DND-41 (cell line): ENCODE measurements around the gene FOXK2.

Source experiments
- ATAC-seq: fragments of 200-7000 bp; cut with Tn5 transposase; 3 replicates; pipeline ENCODE4 v1.9.1; 2021; ENCODE audit warnings: low read depth; ENCODE audit not compliant: insufficient read depth
- DNase-seq: peaks from one replicate; pipeline ENCODE4 v3.0.0-alpha.2; 2020
- H2AFZ ChIP-seq: 2 replicates; pipeline ENCODE4 v1.6.0; 2012; ENCODE audit warnings: low read depth, low read length
- H3K27ac ChIP-seq: 2 replicates; pipeline ENCODE4 v1.5.1; 2012; ENCODE audit warnings: low read length, inconsistent platforms
- H3K27me3 ChIP-seq: fragments of 200-600 bp; sonication (generic); 2 replicates; pipeline ENCODE4 v1.6.0; 2012; ENCODE audit warnings: low read length, mild to moderate bottlenecking, inconsistent platforms; ENCODE audit not compliant: insufficient read depth, poor library complexity
- H3K36me3 ChIP-seq: 2 replicates; pipeline ENCODE4 v1.5.1; 2012; ENCODE audit warnings: low read length, inconsistent platforms; ENCODE audit not compliant: insufficient read depth
- H3K4me1 ChIP-seq: 2 replicates; pipeline ENCODE4 v1.5.1; 2012; ENCODE audit warnings: mild to moderate bottlenecking, low read length; ENCODE audit not compliant: insufficient read depth
- H3K4me2 ChIP-seq: 2 replicates; pipeline ENCODE4 v1.6.0; 2012; ENCODE audit warnings: mild to moderate bottlenecking, moderate library complexity, low read length, inconsistent platforms; ENCODE audit not compliant: insufficient read depth
- H3K4me3 ChIP-seq, 2 experiments: fragments of 200-600 bp in 1 of 2; shearing (Covaris generic) in 1 of 2; 2 replicates each; pipeline ENCODE4 v1.5.1; 2012 to 2016; ENCODE audit warnings: inconsistent platforms in 2 of 2, low read length in 2 of 2, mild to moderate bottlenecking in 2 of 2, low read depth in 1 of 2, moderate library complexity in 1 of 2
- H3K79me2 ChIP-seq: 2 replicates; pipeline ENCODE4 v1.6.0; 2012; ENCODE audit warnings: low read length, inconsistent platforms; ENCODE audit not compliant: insufficient read depth
- H3K9ac ChIP-seq: 2 replicates; pipeline ENCODE4 v1.6.0; 2012; ENCODE audit warnings: low read depth, mild to moderate bottlenecking, inconsistent platforms, low read length, moderate library complexity
- H3K9me3 ChIP-seq: 2 replicates; pipeline ENCODE4 v1.5.1; 2012; ENCODE audit warnings: low read length, moderate library complexity, mild to moderate bottlenecking, inconsistent platforms; ENCODE audit not compliant: insufficient read depth, severe bottlenecking
- H4K20me1 ChIP-seq: 2 replicates; pipeline ENCODE4 v1.6.0; 2012; ENCODE audit warnings: low read length; ENCODE audit not compliant: insufficient read depth
- CTCF ChIP-seq: IDR thresholded peaks from 2 replicates; pipeline ENCODE4 v1.5.1; 2012; ENCODE audit warnings: borderline replicate concordance, low read length, moderate library complexity, mild to moderate bottlenecking; ENCODE audit not compliant: poor library complexity, severe bottlenecking; ENCODE audit errors: extremely low read depth
- EZH2 ChIP-seq: IDR thresholded peaks from 3 replicates; pipeline ENCODE4 v1.6.1; 2012; ENCODE audit warnings: borderline replicate concordance, low read depth, mild to moderate bottlenecking, moderate library complexity, low read length, inconsistent platforms; ENCODE audit not compliant: severe bottlenecking

Gene FOXK2

DNA sequence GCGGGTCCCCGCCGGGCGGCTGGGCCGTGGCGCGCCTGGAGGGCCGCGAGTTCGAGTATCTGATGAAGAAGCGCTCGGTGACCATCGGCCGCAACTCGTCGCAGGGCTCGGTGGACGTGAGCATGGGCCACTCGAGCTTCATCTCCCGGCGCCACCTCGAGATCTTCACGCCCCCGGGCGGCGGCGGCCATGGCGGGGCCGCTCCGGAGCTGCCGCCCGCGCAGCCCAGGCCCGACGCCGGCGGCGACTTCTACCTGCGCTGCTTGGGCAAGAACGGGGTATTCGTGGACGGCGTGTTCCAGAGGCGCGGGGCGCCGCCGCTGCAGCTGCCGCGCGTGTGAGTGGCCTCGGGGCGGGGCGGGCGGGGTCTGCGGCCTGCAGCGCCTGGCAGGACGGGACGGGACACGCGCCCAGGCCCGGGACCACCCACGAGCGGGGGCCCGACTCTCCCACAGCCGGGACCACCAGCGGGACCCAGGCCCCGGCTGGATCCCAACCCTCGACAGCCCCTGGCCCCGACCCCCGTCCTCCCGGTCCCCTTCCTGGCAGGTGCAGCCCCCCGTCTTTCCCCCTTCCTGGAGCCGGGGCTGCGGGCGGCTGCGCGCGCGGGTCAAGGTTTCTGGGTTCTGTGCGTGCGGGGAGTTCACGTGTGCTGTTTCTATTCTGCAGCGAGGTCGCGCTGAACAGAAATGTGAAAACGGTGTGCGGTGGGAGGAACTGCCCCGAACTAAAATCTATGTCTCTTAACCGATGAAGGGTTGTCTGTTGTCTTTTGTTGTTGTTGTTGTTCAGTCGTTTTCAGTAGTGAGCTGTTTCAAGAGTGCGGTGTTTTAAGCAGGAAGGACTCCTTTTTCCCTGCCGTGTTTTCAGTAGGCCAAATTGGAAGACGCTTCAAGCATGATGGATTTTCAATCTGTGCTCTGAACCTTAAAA lies 705 bp downstream of the FOXK2 start:
- peak; percentile 28 for ATAC-seq
- Histone ChIP-seq H3K27ac (peak overlapping the region; percentile 49), H3K4me3 (peak overlapping the region; percentile 69 to 93; a peak in 3 of 4 replicates), H3K9ac (peak overlapping the region; percentile 70), H3K4me1 (peaks cover 43% of the 10 kb centered on the region), H4K20me1 (peaks cover 44% of the 10 kb centered on the region), H3K27me3 (no peaks in the 10 kb centered on the region), H3K9me3 (no peaks in the 10 kb centered on the region), H2AFZ (peak overlapping the region; percentile 55), H3K4me2 (peak overlapping the region; percentile 70), H3K36me3 (peaks cover 23% of the 10 kb centered on the region), H3K79me2 (peaks cover 57% of the 10 kb centered on the region)
- TF ChIP-seq CTCF (no peak), EZH2 (no peak)
- DNase-seq: peak; percentile 49

DNA sequence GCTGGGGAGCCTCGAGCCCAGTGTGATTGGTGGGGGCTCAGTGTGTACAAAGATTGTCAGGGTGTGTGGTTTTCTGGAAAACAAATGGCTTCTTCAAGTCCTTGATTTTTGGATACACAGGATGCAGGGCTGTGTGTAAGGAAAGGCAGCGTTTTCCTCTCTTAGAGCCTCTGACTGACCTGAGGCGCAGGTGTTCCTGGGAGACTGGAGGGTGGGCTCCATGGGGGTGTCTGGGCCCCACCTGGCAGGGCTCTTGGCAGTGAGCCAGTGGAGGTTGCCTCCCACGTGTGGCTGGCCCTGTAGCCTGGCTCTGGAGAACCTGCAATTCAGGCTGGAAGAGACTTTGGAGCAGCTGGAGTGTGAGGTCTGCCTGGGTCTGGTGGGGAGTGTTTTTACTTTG lies 5.0 kb downstream of the FOXK2 start:
- Histone ChIP-seq H3K9ac (no peak overlapping the region), H3K79me2 (peaks cover 98% of the 10 kb centered on the region), H3K27me3 (no peaks in the 10 kb centered on the region), H3K4me1 (peaks cover 45% of the 10 kb centered on the region), H2AFZ (no peak overlapping the region), H3K27ac (0 out of 2 replicates have a peak overlapping the region, but pooled peaks have one; percentile 7), H3K4me3 (no peak overlapping the region), H3K36me3 (peaks cover 44% of the 10 kb centered on the region), H3K9me3 (no peaks in the 10 kb centered on the region), H4K20me1 (peaks cover 80% of the 10 kb centered on the region), H3K4me2 (peak overlapping the region; percentile 41; the same call in 1 of the 2 replicates)
- DNase-seq: no peak
- TF ChIP-seq CTCF (no peak), EZH2 (no peak)
- ATAC-seq: no peak

- H3K79me2 ChIP-seq: peaks cover 100% of the 10 kb centered on the region
- H3K9me3 ChIP-seq: no peaks in the 10 kb centered on the region
- H3K36me3 ChIP-seq: peaks cover 48% of the 10 kb centered on the region
- no peak for ATAC-seq
- TF ChIP-seq CTCF (no peak), EZH2 (no peak)
- H3K27me3 ChIP-seq: no peaks in the 10 kb centered on the region
- H3K4me1 ChIP-seq: peaks cover 43% of the 10 kb centered on the region
- H3K4me2 ChIP-seq: peak overlapping the region; percentile 8; the same call in 1 of the 2 replicates
- H3K27ac ChIP-seq: no peak overlapping the region
- H3K4me3 ChIP-seq: no peak overlapping the region
- H4K20me1 ChIP-seq: peaks cover 86% of the 10 kb centered on the region
- no peak overlapping the region for H3K9ac ChIP-seq
- DNase-seq: no peak
- no peak overlapping the region for H2AFZ ChIP-seq
Observed at GRCh38 chr17:82525712-82526111, 6.2 kb downstream of the FOXK2 start.
